ENCODE results near the gene INPP5A. TPM values are rescaled to one million over a fixed set of nuclear protein-coding genes. Genes with fewer than 3 reads are reported as not detected.

The INPP5A gene
- total RNA-seq, 4 donors from 2014 or later: 16.9 to 58.2 (median 29.5) TPM

DNA sequence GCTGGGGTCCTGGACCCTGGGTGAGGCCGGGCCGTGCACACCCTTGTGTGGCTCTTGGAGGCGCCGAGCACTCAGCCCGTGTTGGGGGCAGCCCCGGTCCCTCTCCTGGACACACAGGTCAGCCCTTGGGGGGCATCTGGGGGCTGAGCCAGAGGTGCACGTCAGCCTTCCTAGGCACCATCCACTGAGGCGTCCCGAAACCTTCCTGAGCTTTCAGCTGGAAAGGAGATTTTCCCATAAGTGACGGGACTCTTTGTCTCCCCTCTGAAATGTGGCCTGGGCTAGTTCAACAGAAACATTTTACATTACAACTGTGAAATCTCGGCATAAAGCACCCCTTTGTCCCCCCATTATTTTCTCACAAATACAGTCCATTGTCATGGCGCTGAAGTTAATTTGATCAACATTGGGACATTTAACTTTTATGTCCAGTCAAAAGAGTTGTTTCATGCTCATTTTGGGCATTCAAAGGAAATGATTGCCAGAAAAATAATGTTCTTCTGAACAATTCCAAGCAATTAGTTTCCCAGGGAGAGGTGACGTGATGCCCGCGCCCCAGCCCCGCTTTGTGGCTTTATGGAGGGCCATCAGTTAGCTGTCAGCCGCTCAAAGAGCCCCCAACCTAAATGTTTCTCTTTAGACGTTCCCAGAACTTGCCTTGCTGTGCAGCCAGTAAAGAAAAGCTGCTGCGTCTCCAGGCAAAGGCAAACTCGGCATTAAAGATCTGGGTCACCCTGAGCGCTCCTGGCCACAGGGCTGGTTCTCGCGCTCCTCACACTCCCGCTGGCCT, 177.6 kb downstream of the INPP5A start:
- peaks cover 0 to 54% (median 12%) of the 10 kb centered on the region in 3 donors for H3K36me3 ChIP-seq
- no peak for DNase-seq
- TF ChIP-seq, protein P1, sequence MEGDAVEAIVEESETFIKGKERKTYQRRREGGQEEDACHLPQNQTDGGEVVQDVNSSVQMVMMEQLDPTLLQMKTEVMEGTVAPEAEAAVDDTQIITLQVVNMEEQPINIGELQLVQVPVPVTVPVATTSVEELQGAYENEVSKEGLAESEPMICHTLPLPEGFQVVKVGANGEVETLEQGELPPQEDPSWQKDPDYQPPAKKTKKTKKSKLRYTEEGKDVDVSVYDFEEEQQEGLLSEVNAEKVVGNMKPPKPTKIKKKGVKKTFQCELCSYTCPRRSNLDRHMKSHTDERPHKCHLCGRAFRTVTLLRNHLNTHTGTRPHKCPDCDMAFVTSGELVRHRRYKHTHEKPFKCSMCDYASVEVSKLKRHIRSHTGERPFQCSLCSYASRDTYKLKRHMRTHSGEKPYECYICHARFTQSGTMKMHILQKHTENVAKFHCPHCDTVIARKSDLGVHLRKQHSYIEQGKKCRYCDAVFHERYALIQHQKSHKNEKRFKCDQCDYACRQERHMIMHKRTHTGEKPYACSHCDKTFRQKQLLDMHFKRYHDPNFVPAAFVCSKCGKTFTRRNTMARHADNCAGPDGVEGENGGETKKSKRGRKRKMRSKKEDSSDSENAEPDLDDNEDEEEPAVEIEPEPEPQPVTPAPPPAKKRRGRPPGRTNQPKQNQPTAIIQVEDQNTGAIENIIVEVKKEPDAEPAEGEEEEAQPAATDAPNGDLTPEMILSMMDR (IDR thresholded peaks at IDR 0.05): no peak
- no peak for TF ChIP-seq POLR2A (IDR thresholded peaks at IDR 0.05)
- H3K4me3 ChIP-seq: no peak overlapping the region
- intact Hi-C loops (cut with DNase I): no loop called here
- H3K27ac ChIP-seq: no peak overlapping the region
- H3K4me1 ChIP-seq: no peaks in the 10 kb centered on the region
- H3K27me3 ChIP-seq: no peaks in the 10 kb centered on the region
- peaks cover 0 to 10% (median 0%) of the 10 kb centered on the region in 3 donors for H3K9me3 ChIP-seq
- 90 to 91% methylated on average over 14 to 21 of the region's 24 CpGs for WGBS, 2 donors

DNA sequence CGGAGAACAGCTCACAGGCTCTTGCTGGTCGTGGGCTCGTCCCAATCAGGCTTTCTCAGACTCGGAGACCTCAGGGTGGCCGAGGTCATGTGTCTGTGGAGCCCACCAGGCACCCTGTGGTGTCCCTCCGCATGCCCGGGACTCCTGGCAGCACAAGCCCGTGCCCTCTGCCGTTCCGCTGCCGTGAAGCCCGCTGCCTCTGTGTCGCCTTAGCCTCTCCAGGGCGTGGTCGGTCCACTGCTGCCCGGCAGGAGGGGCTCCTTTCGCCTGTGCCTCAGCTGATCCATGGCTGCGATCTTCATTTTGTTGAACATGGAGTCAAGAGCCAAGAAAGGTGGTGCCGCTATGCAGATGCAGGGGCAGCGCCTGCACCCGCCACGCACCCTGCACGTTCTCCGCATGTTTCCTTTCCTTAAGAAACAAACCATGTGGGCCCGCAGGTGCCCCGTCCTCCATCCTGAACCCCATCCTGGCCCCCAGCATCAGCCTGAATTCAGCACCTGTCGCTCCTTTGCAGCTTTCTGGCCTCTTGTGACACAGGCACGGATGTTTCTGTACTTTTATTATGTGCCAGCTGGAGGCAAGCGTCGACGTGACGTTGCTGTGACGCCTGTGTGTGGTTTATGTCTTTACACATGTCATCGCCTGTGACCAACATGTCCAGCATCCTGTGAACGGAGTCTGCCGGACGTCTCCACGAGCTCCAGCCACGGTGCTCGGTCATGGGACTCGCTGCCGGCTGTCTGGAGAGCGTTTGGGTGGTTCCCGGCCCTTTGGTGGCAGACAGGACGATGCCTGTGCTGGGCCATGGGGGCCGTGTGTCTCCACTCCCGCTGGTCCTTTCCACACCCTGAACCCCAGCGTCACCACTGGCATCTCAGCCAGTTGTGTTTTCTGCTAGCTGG, 178.4 kb downstream of the INPP5A start:
- H3K4me3 ChIP-seq: no peak overlapping the region
- intact Hi-C loops (cut with DNase I): no loop called here
- no peaks in the 10 kb centered on the region for H3K4me1 ChIP-seq
- no peak overlapping the region for H3K27ac ChIP-seq
- no peak for DNase-seq
- TF ChIP-seq, protein P1 (IDR thresholded peaks at IDR 0.05): no peak
- no peak for TF ChIP-seq POLR2A (IDR thresholded peaks at IDR 0.05)
- peaks cover 0 to 10% (median 0%) of the 10 kb centered on the region in 3 donors for H3K9me3 ChIP-seq
- H3K36me3 ChIP-seq: peaks cover 0 to 46% (median 10%) of the 10 kb centered on the region in 3 donors
- 90 to 95% methylated on average over 18 to 36 of the region's 48 CpGs for WGBS, 2 donors
- H3K27me3 ChIP-seq: no peaks in the 10 kb centered on the region

DNA sequence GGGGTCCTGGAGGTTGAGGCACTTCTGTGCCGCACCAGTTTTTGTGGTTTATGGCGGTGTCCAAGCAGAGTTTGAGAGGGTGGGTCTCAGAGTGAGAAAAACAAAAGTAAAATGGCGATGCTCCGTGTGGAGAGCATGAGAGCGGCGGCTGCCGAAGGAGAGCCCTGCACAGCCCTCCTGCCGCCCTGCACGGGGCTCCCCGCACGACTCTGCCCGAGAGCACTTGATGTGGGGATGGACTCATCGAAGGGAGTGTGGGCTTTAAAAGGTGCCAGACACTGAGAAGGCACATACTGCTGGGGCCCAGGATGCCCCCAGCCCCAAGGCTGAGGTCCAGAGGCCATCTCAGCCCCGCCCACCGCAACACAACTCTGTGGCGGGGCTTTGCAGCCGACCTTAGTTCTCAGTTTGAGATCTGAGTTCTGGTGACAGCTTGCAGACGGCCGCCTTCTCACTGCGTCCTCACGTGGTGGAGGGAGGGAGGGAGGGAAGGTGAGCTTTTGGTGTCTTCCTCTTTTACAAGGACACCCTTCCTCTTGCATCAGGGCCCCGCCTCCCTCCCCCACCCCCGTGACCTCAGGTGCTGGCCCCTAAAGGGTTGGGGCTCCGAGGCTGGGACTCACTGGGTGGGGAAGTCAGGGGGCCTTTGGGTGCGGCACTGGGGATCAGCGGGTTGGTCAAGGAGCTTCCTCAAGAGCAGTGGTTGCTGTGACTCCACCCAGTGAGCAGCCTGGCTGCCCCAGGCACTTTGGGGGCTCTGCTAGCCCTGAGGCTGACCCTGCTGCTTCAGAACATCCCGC, 179.3 kb downstream of the INPP5A start:
- peaks cover 0 to 10% (median 0%) of the 10 kb centered on the region in 3 donors for H3K9me3 ChIP-seq
- H3K36me3 ChIP-seq: peaks cover 0 to 38% (median 1%) of the 10 kb centered on the region in 3 donors
- intact Hi-C loops (cut with DNase I): no loop called here
- H3K4me3 ChIP-seq: no peak overlapping the region
- H3K4me1 ChIP-seq: no peaks in the 10 kb centered on the region
- WGBS, 2 donors: 94 to 95% methylated on average over 9 to 16 of the region's 27 CpGs
- DNase-seq: no peak
- no peak overlapping the region for H3K27ac ChIP-seq
- TF ChIP-seq, protein P1 (IDR thresholded peaks at IDR 0.05): no peak
- TF ChIP-seq POLR2A (IDR thresholded peaks at IDR 0.05): no peak
- H3K27me3 ChIP-seq: no peaks in the 10 kb centered on the region

DNA sequence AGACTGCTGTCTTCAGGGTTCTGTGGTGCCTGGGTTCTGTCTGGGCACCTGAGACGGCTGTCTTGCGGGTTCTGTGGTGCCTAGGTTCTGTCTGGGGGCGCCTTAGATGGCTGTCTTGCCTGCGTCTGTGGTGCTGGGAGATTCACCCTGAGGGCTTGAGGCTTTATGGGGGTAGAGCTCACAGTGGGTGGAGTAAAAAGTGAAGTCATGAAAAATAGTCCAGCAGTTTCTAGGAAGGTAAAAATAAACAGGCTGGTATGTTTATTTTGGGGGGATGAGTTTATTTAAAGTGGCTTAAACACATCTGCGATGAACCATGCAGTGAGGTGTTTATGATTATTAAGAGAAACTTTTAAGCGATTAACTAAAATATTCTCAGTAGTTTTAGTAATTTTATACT, 184.1 kb downstream of the INPP5A start:
- peaks cover 0 to 23% (median 0%) of the 10 kb centered on the region in 3 donors for H3K36me3 ChIP-seq
- no peaks in the 10 kb centered on the region for H3K4me1 ChIP-seq
- no peak overlapping the region for H3K27ac ChIP-seq
- WGBS, 2 donors: 59 to 66% methylated on average over 2 to 3 of the region's 6 CpGs
- H3K4me3 ChIP-seq: no peak overlapping the region
- TF ChIP-seq, protein P1 (IDR thresholded peaks at IDR 0.05): no peak
- TF ChIP-seq POLR2A (IDR thresholded peaks at IDR 0.05): no peak
- no peak for DNase-seq
- H3K27me3 ChIP-seq: no peaks in the 10 kb centered on the region
- intact Hi-C loops (cut with DNase I): no loop called here
- peaks cover 0 to 10% (median 0%) of the 10 kb centered on the region in 3 donors for H3K9me3 ChIP-seq
